HG02885 (cell line): ENCODE results near the gene FST.

Source experiments
- ATAC-seq: cut with Tn5 transposase; IDR thresholded peaks from one replicate; pipeline ENCODE4 v1.9.1; 2021; ENCODE audit warnings: mild to moderate bottlenecking; ENCODE audit not compliant: unreplicated experiment, poor library complexity

FST gene

GRCh38 chr5:53472720-53473510 lies 7.5 kb upstream of the FST start:
- ATAC-seq = no peak

- ATAC-seq = no peak
These were observed 6.8 kb upstream of the FST start for GRCh38 chr5:53473633-53474032.

GRCh38 chr5:53475320-53475719 lies 5.1 kb upstream of the FST start:
- ATAC-seq = no peak

GRCh38 chr5:53476019-53476418 lies 4.4 kb upstream of the FST start:
- no peak for ATAC-seq

- no peak for ATAC-seq
These were observed 3.6 kb upstream of the FST start for GRCh38 chr5:53476531-53477480.

- peak; percentile 39 for ATAC-seq
These were observed 1.9 kb upstream of the FST start for GRCh38 chr5:53478411-53479044.

- no peak for ATAC-seq
These were observed 1.3 kb upstream of the FST start for GRCh38 chr5:53479045-53479589.

GRCh38 chr5:53479590-53480415 lies 626 bp upstream of the FST start:
- no peak for ATAC-seq

- no peak for ATAC-seq
These were observed 894 bp downstream of the FST start for GRCh38 chr5:53481159-53481886.

- peak; percentile 69 for ATAC-seq
These were observed 1.7 kb downstream of the FST start for GRCh38 chr5:53481887-53482716.

GRCh38 chr5:53482717-53483638 lies 2.5 kb downstream of the FST start:
- ATAC-seq = no peak

- no peak for ATAC-seq
These were observed 7.0 kb downstream of the FST start for GRCh38 chr5:53487436-53487835.

GRCh38 chr5:53488195-53488722 lies 7.8 kb downstream of the FST start:
- no peak for ATAC-seq

- ATAC-seq = no peak
These were observed 10.3 kb downstream of the FST start for GRCh38 chr5:53490747-53491146.

GRCh38 chr5:53501054-53501453 lies 20.6 kb downstream of the FST start:
- ATAC-seq = no peak

- no peak for ATAC-seq
These were observed 23.3 kb downstream of the FST start for GRCh38 chr5:53503562-53504218.
